ENCODE results near the gene CLCNKA. TPM values are rescaled to one million over a fixed set of nuclear protein-coding genes. Genes with fewer than 3 reads are reported as not detected.

Gene CLCNKA
- total RNA-seq, 1 experiment from 2014 or later: not detected

DNA sequence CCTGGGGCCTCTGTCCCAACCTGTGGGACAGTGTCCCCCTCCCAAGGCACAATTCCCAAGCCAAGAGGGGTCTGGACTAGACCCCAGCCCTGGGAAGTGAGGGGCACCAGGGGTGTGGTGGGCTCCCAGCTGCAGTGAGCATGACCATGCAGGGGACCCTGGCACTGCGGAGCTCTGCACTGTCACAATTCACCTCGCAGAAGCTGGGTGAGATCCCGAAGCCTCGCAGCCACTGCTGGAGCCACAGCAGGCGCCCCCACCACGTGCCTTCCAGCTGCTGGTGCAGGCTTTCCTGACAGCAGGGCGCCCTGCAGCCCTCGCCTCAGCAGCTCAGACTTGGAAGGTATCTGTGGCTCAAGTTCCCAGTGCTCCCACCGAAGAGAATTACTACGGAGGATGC is 27.8 kb upstream of the CLCNKA start:
- POLR2A ChIA-PET (ENCODE audit: unreplicated experiment): no interaction called here
- intact Hi-C loops (cut with micrococcal nuclease): loop anchor here (1.0 to 2.0 kb wide), 2 partner anchors 179 to 191 kb away; no protein-coding TSS in a partner anchor
- Histone ChIP-seq H3K27me3 (ENCODE audit: low read length) (no peaks in the 10 kb centered on the region), H3K27ac (ENCODE audit: low read length) (no peak overlapping the region), H3K36me3 (ENCODE audit: low read depth, low read length) (no peaks in the 10 kb centered on the region), H3K9me3 (ENCODE audit: low read length) (no peaks in the 10 kb centered on the region), H4K20me1 (ENCODE audit: low read length) (no peaks in the 10 kb centered on the region), H3K4me3 (ENCODE audit: low read length) (no peak overlapping the region), H3K4me1 (ENCODE audit: insufficient read depth, low read length) (no peaks in the 10 kb centered on the region), H3F3A (ENCODE audit: low read length, unreplicated experiment) (no peaks in the 10 kb centered on the region), H3K79me2 (ENCODE audit: low read length) (no peaks in the 10 kb centered on the region), H2AFZ (ENCODE audit: low read length) (no peak overlapping the region), H3K4me2 (ENCODE audit: low read length) (no peak overlapping the region), H3K9me2 (replicated peaks; ENCODE audit: low read length) (no peaks in the 10 kb centered on the region), H3K9ac (ENCODE audit: low read length) (no peak overlapping the region)
- ATAC-seq: no peak
- DNase-seq: no peak
- CTCF ChIA-PET: no interaction called here
- no peak for TF ChIP-seq EZH2 (IDR thresholded peaks at IDR 0.05; ENCODE audit: low read length, unreplicated experiment)
- TF ChIP-seq EZH2phosphoT487 (IDR thresholded peaks at IDR 0.05; ENCODE audit: borderline replicate concordance, low read length): no peak
- TF ChIP-seq, protein P1, sequence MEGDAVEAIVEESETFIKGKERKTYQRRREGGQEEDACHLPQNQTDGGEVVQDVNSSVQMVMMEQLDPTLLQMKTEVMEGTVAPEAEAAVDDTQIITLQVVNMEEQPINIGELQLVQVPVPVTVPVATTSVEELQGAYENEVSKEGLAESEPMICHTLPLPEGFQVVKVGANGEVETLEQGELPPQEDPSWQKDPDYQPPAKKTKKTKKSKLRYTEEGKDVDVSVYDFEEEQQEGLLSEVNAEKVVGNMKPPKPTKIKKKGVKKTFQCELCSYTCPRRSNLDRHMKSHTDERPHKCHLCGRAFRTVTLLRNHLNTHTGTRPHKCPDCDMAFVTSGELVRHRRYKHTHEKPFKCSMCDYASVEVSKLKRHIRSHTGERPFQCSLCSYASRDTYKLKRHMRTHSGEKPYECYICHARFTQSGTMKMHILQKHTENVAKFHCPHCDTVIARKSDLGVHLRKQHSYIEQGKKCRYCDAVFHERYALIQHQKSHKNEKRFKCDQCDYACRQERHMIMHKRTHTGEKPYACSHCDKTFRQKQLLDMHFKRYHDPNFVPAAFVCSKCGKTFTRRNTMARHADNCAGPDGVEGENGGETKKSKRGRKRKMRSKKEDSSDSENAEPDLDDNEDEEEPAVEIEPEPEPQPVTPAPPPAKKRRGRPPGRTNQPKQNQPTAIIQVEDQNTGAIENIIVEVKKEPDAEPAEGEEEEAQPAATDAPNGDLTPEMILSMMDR (conservative IDR thresholded peaks at IDR 0.05; ENCODE audit: low read depth, low read length): no peak
- BruUV-seq (replicated peaks): no TSS peak

DNA sequence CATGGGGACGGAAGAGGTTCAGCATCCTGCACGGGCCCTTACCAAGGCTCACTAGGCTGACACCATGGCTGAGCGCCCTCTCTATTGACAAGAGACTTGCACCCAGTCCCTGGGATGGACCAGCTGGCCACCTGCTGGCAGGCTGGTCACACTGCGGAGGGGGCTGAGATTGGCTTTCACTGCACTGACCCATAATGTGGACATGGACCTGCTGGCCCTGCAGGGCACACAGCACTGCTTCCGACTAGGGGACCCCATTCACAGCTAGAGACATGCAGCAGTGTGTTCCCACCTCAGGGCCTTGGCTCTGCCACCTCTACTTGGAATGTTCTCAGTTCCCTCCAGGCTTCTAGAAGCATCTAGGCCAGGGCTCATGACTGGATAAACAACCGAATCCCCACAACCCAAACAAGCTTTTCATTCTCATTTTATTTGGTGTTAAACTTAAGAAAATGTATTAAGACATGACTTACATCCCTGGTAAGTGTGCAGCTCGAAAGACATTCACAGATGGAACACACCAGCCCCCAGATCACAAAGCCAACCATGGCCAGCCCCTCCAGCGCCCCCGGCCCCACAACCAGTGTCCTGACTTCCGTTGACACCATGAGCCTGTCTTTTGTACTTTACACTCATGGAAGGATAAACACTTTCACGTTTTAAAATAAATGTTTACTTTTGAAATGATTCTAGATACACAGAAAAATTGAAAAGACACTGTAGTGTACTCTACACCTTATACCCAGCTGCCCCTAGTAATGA is 27.1 kb upstream of the CLCNKA start:
- Histone ChIP-seq H3K4me1 (ENCODE audit: insufficient read depth, low read length) (no peaks in the 10 kb centered on the region), H3K9me3 (ENCODE audit: low read length) (no peaks in the 10 kb centered on the region), H4K20me1 (ENCODE audit: low read length) (no peaks in the 10 kb centered on the region), H3K9me2 (replicated peaks; ENCODE audit: low read length) (no peaks in the 10 kb centered on the region), H3K79me2 (ENCODE audit: low read length) (no peaks in the 10 kb centered on the region), H3F3A (ENCODE audit: low read length, unreplicated experiment) (no peaks in the 10 kb centered on the region), H3K27me3 (ENCODE audit: low read length) (no peaks in the 10 kb centered on the region), H3K27ac (ENCODE audit: low read length) (no peak overlapping the region), H3K4me2 (ENCODE audit: low read length) (no peak overlapping the region), H3K9ac (ENCODE audit: low read length) (no peak overlapping the region), H3K36me3 (ENCODE audit: low read depth, low read length) (no peaks in the 10 kb centered on the region), H3K4me3 (ENCODE audit: low read length) (no peak overlapping the region), H2AFZ (ENCODE audit: low read length) (no peak overlapping the region)
- CTCF ChIA-PET: no interaction called here
- intact Hi-C loops (cut with micrococcal nuclease): loop anchor here (1.0 to 2.0 kb wide), 2 partner anchors 179 to 192 kb away; no protein-coding TSS in a partner anchor
- TF ChIP-seq EZH2 (IDR thresholded peaks at IDR 0.05; ENCODE audit: low read length, unreplicated experiment): no peak
- TF ChIP-seq, protein P1 (conservative IDR thresholded peaks at IDR 0.05; ENCODE audit: low read depth, low read length): peak; percentile 84
- peak; percentile 68 for DNase-seq
- no TSS peak for BruUV-seq (replicated peaks)
- ATAC-seq: peak; percentile 93
- POLR2A ChIA-PET (ENCODE audit: unreplicated experiment): no interaction called here

DNA sequence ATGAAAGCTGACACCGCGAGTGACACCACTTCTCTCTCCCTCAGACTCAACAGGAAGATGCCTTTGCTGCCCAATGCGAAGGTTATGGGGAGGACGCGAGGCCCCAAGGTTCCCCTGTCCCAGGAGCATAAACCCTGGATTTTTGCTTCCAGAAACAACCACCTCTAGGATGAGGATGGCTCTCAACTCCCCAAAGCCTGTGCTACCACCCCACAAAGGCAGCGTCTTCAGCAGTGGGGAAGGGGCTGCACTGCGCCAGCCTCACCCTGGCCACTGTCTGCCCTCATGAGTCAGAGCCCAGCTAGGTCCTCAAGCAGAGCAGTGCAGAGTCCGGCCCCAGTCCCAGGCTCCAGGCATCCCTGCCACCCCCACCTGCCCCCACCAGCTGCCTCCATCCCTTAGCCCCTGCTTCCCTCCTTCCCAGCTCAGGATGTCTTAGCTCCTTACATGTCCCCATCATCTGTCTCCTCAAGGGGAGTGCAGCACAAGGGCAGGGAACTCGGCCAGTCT is 24.7 kb upstream of the CLCNKA start:
- Histone ChIP-seq H4K20me1 (ENCODE audit: low read length) (no peaks in the 10 kb centered on the region), H3K36me3 (ENCODE audit: low read depth, low read length) (no peaks in the 10 kb centered on the region), H3K4me1 (ENCODE audit: insufficient read depth, low read length) (no peaks in the 10 kb centered on the region), H3K9ac (ENCODE audit: low read length) (no peak overlapping the region), H3K4me2 (ENCODE audit: low read length) (no peak overlapping the region), H2AFZ (ENCODE audit: low read length) (no peak overlapping the region), H3K9me2 (replicated peaks; ENCODE audit: low read length) (no peaks in the 10 kb centered on the region), H3F3A (ENCODE audit: low read length, unreplicated experiment) (no peaks in the 10 kb centered on the region), H3K27ac (ENCODE audit: low read length) (no peak overlapping the region), H3K4me3 (ENCODE audit: low read length) (no peak overlapping the region), H3K79me2 (ENCODE audit: low read length) (no peaks in the 10 kb centered on the region), H3K9me3 (ENCODE audit: low read length) (no peaks in the 10 kb centered on the region), H3K27me3 (ENCODE audit: low read length) (no peaks in the 10 kb centered on the region)
- no TSS peak for BruUV-seq (replicated peaks)
- DNase-seq (no peak), ATAC-seq (no peak)
- TF ChIP-seq, protein P1 (conservative IDR thresholded peaks at IDR 0.05; ENCODE audit: low read depth, low read length): no peak
- TF ChIP-seq EZH2 (IDR thresholded peaks at IDR 0.05; ENCODE audit: low read length, unreplicated experiment) (no peak), EZH2phosphoT487 (IDR thresholded peaks at IDR 0.05; ENCODE audit: borderline replicate concordance, low read length) (no peak)
- intact Hi-C loops (cut with micrococcal nuclease): no loop called here
- CTCF ChIA-PET: no interaction called here
- POLR2A ChIA-PET (ENCODE audit: unreplicated experiment): no interaction called here

All from PC-3 (cell line).